ENCODE measurements around the gene IGF2BP2. TPM values are rescaled to one million over a fixed set of nuclear protein-coding genes. Genes with fewer than 3 reads are reported as not detected.
A peak's percentile ranks its signal among the peaks of the same experiment; 100 is the strongest.
"Not testable (repeated sequence)": the region's sequence is repeated elsewhere in the genome, so short reads cannot be mapped to it uniquely, and the experiment has no call there.

Gene IGF2BP2
- total RNA-seq, 2 donors from 2014 or later: 0.99 to 8.8 TPM

- no peaks in the 10 kb centered on the region for H3K4me1 Mint-ChIP-seq
- H3K9me3 ChIP-seq (ENCODE audit: control insufficient read depth, low read length, poor library complexity, severe bottlenecking): no peaks in the 10 kb centered on the region
- DNase-seq: no peak
- H3K27ac Mint-ChIP-seq: no peak overlapping the region
- peaks cover 41% of the 10 kb centered on the region for H3K27me3 Mint-ChIP-seq
- H3K36me3 Mint-ChIP-seq (ENCODE audit: low read depth): no peaks in the 10 kb centered on the region
- ATAC-seq: no peak
- H3K4me3 Mint-ChIP-seq: no peak overlapping the region
Observed at GRCh38 chr3:185786956-185787877, 37.6 kb downstream of the IGF2BP2 start.

GRCh38 chr3:185786258-185786657 lies 38.6 kb downstream of the IGF2BP2 start:
- H3K27me3 Mint-ChIP-seq: peaks cover 40% of the 10 kb centered on the region
- H3K9me3 ChIP-seq (ENCODE audit: control insufficient read depth, low read length, poor library complexity, severe bottlenecking); DNase-seq; H3K27ac Mint-ChIP-seq; H3K4me3 Mint-ChIP-seq; ATAC-seq; H3K4me1 Mint-ChIP-seq; H3K36me3 Mint-ChIP-seq (ENCODE audit: low read depth): not testable (repeated sequence)

GRCh38 chr3:185784317-185784716 lies 40.5 kb downstream of the IGF2BP2 start:
- Mint-ChIP-seq H3K27ac (no peak overlapping the region), H3K4me1 (peaks cover 2% of the 10 kb centered on the region), H3K36me3 (ENCODE audit: low read depth) (no peaks in the 10 kb centered on the region), H3K4me3 (no peak overlapping the region), H3K27me3 (peaks cover 37% of the 10 kb centered on the region)
- DNase-seq: no peak
- H3K9me3 ChIP-seq (ENCODE audit: control insufficient read depth, low read length, poor library complexity, severe bottlenecking): no peaks in the 10 kb centered on the region
- ATAC-seq: no peak

GRCh38 chr3:185781759-185782158 lies 43.1 kb downstream of the IGF2BP2 start:
- Mint-ChIP-seq H3K4me3 (no peak overlapping the region), H3K27ac (no peak overlapping the region), H3K27me3 (peaks cover 52% of the 10 kb centered on the region), H3K36me3 (ENCODE audit: low read depth) (no peaks in the 10 kb centered on the region), H3K4me1 (peaks cover 2% of the 10 kb centered on the region)
- H3K9me3 ChIP-seq (ENCODE audit: control insufficient read depth, low read length, poor library complexity, severe bottlenecking): no peaks in the 10 kb centered on the region
- DNase-seq (no peak), ATAC-seq (no peak)

- no peak overlapping the region for H3K27ac Mint-ChIP-seq
- peaks cover 2% of the 10 kb centered on the region for H3K4me1 Mint-ChIP-seq
- H3K27me3 Mint-ChIP-seq: peaks cover 40% of the 10 kb centered on the region
- no peak overlapping the region for H3K4me3 Mint-ChIP-seq
- ATAC-seq (no peak), DNase-seq (no peak)
- no peaks in the 10 kb centered on the region for H3K9me3 ChIP-seq (ENCODE audit: control insufficient read depth, low read length, poor library complexity, severe bottlenecking)
- peaks cover 2% of the 10 kb centered on the region for H3K36me3 Mint-ChIP-seq (ENCODE audit: low read depth)
Observed at GRCh38 chr3:185779461-185779860, 45.4 kb downstream of the IGF2BP2 start.

- H3K4me1 Mint-ChIP-seq: peaks cover 2% of the 10 kb centered on the region
- ATAC-seq: no peak
- H3K9me3 ChIP-seq (ENCODE audit: control insufficient read depth, low read length, poor library complexity, severe bottlenecking): no peaks in the 10 kb centered on the region
- H3K36me3 Mint-ChIP-seq (ENCODE audit: low read depth): peaks cover 2% of the 10 kb centered on the region
- H3K27ac Mint-ChIP-seq: no peak overlapping the region
- peaks cover 43% of the 10 kb centered on the region for H3K27me3 Mint-ChIP-seq
- DNase-seq: no peak
- H3K4me3 Mint-ChIP-seq: no peak overlapping the region
Observed at GRCh38 chr3:185778821-185779220, 46.0 kb downstream of the IGF2BP2 start.

- peaks cover 48% of the 10 kb centered on the region for H3K27me3 Mint-ChIP-seq
- ATAC-seq: no peak
Observed at GRCh38 chr3:185778094-185778493, 46.7 kb downstream of the IGF2BP2 start.

GRCh38 chr3:185770109-185770508 lies 54.7 kb downstream of the IGF2BP2 start:
- peaks cover 39% of the 10 kb centered on the region for H3K27me3 Mint-ChIP-seq
- DNase-seq: no peak
- H3K9me3 ChIP-seq (ENCODE audit: control insufficient read depth, low read length, poor library complexity, severe bottlenecking): no peaks in the 10 kb centered on the region
- H3K27ac Mint-ChIP-seq: no peak overlapping the region
- ATAC-seq: no peak
- H3K36me3 Mint-ChIP-seq (ENCODE audit: low read depth): peaks cover 3% of the 10 kb centered on the region
- no peak overlapping the region for H3K4me3 Mint-ChIP-seq
- peaks cover 2% of the 10 kb centered on the region for H3K4me1 Mint-ChIP-seq

More at GRCh38 chr3:185778094-185778493, 46.7 kb downstream of the IGF2BP2 start:
- no peaks in the 10 kb centered on the region for H3K9me3 ChIP-seq (ENCODE audit: control insufficient read depth, low read length, poor library complexity, severe bottlenecking)
- Mint-ChIP-seq H3K27ac (no peak overlapping the region), H3K4me1 (peaks cover 2% of the 10 kb centered on the region), H3K4me3 (no peak overlapping the region), H3K36me3 (ENCODE audit: low read depth) (peaks cover 2% of the 10 kb centered on the region)
- DNase-seq: no peak

- ATAC-seq: peak; percentile 61
- not testable (repeated sequence) for H3K36me3 Mint-ChIP-seq (ENCODE audit: low read depth)
Observed at GRCh38 chr3:185768578-185768982, 56.3 kb downstream of the IGF2BP2 start.

GRCh38 chr3:185767002-185767688 lies 57.7 kb downstream of the IGF2BP2 start:
- ATAC-seq (no peak), DNase-seq (no peak)
- Mint-ChIP-seq H3K27ac (no peak overlapping the region), H3K4me3 (no peak overlapping the region), H3K4me1 (peaks cover 5% of the 10 kb centered on the region), H3K27me3 (peaks cover 41% of the 10 kb centered on the region), H3K36me3 (ENCODE audit: low read depth) (peaks cover 5% of the 10 kb centered on the region)
- no peaks in the 10 kb centered on the region for H3K9me3 ChIP-seq (ENCODE audit: control insufficient read depth, low read length, poor library complexity, severe bottlenecking)

More at GRCh38 chr3:185768578-185768982, 56.3 kb downstream of the IGF2BP2 start:
- H3K4me3 Mint-ChIP-seq; H3K4me1 Mint-ChIP-seq; H3K9me3 ChIP-seq (ENCODE audit: control insufficient read depth, low read length, poor library complexity, severe bottlenecking); H3K27ac Mint-ChIP-seq: not testable (repeated sequence)
- H3K27me3 Mint-ChIP-seq: peaks cover 44% of the 10 kb centered on the region
- DNase-seq: peak in 1 of 3 donors; percentile 18

GRCh38 chr3:185766329-185767001 lies 58.4 kb downstream of the IGF2BP2 start:
- DNase-seq: no peak
- peaks cover 46% of the 10 kb centered on the region for H3K27me3 Mint-ChIP-seq
- peaks cover 5% of the 10 kb centered on the region for H3K4me1 Mint-ChIP-seq
- no peak for ATAC-seq
- H3K36me3 Mint-ChIP-seq (ENCODE audit: low read depth): peaks cover 5% of the 10 kb centered on the region
- no peaks in the 10 kb centered on the region for H3K9me3 ChIP-seq (ENCODE audit: control insufficient read depth, low read length, poor library complexity, severe bottlenecking)
- no peak overlapping the region for H3K27ac Mint-ChIP-seq
- H3K4me3 Mint-ChIP-seq: no peak overlapping the region

GRCh38 chr3:185764980-185765370 lies 59.9 kb downstream of the IGF2BP2 start:
- ATAC-seq: no peak
- no peaks in the 10 kb centered on the region for H3K9me3 ChIP-seq (ENCODE audit: control insufficient read depth, low read length, poor library complexity, severe bottlenecking)
- peaks cover 5% of the 10 kb centered on the region for H3K36me3 Mint-ChIP-seq (ENCODE audit: low read depth)
- H3K4me3 Mint-ChIP-seq: no peak overlapping the region
- peaks cover 58% of the 10 kb centered on the region for H3K27me3 Mint-ChIP-seq
- H3K27ac Mint-ChIP-seq: no peak overlapping the region
- no peak for DNase-seq
- peaks cover 5% of the 10 kb centered on the region for H3K4me1 Mint-ChIP-seq
